ENCODE measurements around the gene ITGB2. TPM values are rescaled to one million over a fixed set of nuclear protein-coding genes. Genes with fewer than 3 reads are reported as not detected.
"Not testable (repeated sequence)": the region's sequence is repeated elsewhere in the genome, so short reads cannot be mapped to it uniquely, and the experiment has no call there.

The ITGB2 gene
- total RNA-seq, 1 experiment from 2014 or later, result not detected

DNA sequence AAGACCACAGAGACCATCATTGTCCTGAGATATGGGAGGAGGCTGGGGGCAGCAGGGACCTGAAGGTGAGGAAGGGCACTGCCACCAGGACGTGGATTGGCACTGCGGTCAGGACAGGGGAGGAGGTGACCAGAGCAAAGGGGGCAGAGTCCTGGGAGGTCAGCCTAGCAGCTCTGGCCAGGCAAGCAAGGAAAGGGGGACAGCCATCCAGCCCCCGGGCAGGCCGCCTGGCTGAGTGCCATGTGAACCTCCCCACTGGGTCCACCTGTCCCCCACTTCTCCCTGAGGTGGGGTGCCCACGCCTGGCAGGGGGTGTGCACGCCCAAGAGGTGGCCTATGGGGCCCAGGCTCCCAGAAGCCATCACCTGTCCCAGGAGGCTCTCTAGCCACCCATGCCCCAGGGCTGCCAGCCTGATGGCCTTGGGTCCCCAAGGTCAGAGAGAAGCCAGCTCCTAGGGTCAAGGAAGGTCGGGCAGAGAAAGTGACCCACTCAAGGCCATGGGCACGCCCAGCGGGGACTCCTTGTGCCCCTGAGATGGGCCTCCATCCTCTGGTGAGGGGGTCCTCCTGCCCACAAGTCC is 29.6 kb downstream of the ITGB2 start:
- no peak for DNase-seq (ENCODE audit: low spot score)
- in situ Hi-C loops (cut with HindIII; ENCODE audit: low sequenced_read_pairs), result no loop called here

DNA sequence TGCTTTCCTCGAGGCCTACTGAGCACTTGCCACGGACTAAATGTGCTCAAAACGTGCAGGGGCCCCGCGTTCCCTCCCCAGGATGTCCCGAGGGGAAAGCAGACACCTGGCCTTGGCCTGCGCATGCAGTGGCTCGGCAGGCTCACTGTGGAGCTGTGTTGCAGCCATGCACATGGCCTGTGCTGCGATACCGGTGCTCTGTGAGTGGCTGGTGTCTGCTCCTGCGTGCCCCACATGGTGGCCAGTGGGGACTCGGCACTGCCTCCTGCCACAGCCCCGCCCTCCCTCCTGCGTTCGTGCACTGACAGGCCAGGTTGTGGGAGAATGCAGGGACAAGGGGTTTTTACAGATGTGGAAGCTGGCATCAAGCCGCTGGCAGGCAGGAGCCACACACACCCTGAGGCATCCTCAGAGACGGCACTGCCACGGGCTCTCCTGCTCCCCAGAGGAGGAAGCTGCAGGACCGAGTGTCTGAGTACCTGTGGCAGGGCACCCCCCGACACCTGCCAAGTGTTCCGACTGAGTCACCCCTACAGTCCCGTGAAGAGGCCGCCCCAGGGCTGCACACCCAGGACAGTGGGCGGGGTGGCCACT is 30.3 kb downstream of the ITGB2 start:
- in situ Hi-C loops (cut with HindIII; ENCODE audit: low sequenced_read_pairs), result no loop called here
- no peak for DNase-seq (ENCODE audit: low spot score)

DNA sequence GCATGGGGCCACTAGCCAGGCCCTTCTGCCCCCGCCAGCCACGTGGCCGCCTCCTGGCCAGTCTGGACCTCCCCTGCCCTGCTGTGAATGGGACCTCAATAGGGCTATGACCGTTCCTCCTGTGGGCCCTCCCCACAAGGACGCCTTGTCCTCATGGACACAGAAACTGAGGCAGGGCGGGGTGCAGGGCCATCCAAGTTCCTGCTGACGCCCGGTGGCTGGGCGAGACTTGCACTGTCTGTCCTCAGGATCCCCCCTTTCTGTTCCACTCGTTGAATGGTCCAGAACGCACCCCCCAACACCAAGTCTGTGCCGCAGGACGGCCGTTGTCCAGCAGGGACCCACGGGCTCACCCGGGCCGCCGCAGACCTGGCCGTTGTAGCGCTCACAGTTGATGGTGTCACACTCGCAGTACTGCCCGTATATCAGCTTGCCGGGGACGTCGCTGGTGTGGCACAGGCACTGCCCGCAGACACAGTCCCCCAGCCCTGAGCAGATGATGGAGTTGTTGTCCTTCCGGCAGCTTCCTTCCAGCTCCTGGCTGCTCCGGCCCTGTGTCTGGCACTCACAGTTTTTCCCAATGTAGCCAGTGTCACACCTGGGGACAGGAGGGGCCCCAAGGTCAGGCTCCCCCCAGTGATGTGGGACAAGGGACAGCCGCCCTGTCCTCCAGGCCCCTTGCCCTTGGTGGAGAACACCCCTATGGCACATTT is 30.9 kb downstream of the ITGB2 start:
- DNase-seq (ENCODE audit: low spot score), result no peak
- in situ Hi-C loops (cut with HindIII; ENCODE audit: low sequenced_read_pairs), result no loop called here

DNA sequence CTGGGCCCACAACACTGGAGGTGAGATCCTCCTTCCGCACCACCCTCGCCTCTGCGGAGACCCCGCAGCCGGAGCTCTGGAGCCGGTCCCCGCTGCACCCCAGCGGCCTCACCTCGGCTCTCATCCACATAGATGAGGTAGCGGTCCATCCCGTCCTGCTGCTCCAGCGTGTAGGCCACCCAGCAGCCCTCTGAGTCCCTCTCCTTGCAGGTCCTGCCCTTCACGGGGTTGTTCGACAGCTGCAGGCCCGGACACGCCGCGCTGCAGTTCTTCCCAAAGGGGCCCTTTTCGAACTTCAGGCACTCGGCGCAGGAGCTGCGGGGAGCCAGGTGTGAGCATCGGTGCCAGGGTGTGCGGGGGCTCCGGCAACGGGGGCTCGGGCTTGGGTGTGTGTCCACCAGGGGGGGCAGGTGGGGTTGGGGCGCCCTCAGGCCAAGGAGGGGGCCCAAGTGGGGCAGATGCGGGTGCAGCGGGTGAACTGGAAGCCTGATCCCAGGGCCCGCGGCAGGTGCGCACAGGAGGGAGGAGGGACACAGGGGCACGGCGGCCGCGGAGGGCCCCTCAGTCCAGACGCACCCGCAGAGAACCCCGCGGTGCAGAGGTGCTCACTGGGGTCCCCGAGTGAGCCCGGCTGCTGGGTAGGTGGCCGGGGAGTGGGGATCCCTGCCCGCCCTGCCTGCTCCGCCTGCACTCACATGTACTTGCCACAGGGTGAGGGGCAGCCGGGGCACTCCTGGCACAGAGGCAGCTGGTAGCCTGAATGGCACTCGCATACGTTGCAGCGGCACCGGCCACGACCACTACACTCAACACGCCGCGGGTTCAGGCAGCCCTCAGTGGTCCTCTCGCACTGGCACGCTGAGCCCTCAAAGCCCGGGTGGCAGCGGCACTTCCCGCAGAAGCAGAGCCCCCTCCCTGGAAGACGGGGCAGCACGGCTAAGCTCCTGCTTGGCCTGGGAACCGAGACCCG is 31.8 kb downstream of the ITGB2 start:
- no peak for DNase-seq (ENCODE audit: low spot score)
- in situ Hi-C loops (cut with HindIII; ENCODE audit: low sequenced_read_pairs), result no loop called here

DNA sequence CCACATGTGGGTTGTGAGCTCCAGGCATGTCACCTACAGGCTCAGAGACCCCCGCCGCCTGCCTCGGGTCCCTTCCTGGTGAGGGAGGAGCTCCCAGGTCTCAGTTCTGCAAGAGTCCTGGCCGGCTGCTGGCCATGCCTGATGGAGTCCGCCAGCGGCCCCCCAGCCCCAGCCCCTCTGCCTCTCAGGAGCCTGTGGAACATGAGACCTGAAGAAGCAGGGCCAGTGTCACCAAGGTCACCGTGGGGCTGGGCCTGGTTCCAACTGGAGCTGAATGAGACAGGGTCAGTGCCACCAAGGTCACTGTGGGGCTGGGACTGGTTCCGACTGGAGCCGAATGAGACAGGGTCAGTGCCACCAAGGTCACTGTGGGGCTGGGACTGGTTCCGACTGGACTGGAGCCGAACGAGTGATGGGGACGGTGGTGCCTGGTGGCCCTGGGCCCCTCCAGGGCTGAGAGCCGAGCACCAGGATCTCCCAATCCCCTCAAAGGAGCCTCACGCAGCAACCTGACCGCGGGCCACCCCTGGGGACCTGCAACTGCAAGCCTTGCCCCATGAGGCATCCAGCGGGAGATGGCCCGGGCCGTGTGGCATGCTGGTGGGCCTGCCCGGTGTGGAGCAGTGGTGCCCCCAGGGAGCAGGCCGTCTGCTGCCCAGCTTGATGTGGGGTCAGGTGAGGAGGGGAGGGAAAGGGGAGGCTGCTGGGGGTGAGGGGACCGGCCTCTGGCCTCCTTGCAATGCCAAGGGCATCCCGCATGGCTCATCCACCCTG is 32.7 kb downstream of the ITGB2 start:
- in situ Hi-C loops (cut with HindIII; ENCODE audit: low sequenced_read_pairs), result no loop called here
- no peak for DNase-seq (ENCODE audit: low spot score)

DNA sequence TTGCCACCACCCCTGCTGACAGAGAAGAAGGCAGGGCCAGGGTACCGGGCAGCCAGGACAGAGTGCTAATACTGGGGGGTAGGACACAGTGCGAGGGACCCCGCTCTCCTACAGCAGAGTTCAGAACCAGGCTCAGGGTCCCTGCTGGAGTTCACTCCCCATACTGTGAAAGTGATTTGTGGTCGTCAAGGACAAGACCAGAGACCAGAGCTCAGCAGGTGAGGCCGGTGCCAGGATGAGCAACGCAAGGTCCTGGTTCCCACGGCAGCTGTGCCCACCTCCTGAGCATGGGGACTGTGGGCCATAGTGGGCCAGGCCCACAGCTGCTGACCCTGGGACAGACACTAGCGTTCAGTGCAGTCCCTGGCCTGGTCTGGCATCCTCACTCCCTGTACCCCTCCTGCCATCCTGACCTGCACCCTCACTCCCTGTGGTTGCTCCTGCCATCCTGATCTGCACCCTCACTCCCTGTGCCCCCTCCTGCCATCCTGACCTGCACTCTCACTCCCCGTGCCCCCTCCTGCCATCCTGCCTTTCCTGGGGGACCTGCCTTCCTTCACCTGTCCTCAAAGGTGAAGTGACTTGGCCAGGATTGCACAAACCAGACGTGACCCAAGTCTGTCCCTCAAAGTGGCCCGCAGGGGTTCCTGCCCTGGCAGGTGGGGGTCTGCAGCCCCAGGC is 33.4 kb downstream of the ITGB2 start:
- in situ Hi-C loops (cut with HindIII; ENCODE audit: low sequenced_read_pairs), result no loop called here

DNA sequence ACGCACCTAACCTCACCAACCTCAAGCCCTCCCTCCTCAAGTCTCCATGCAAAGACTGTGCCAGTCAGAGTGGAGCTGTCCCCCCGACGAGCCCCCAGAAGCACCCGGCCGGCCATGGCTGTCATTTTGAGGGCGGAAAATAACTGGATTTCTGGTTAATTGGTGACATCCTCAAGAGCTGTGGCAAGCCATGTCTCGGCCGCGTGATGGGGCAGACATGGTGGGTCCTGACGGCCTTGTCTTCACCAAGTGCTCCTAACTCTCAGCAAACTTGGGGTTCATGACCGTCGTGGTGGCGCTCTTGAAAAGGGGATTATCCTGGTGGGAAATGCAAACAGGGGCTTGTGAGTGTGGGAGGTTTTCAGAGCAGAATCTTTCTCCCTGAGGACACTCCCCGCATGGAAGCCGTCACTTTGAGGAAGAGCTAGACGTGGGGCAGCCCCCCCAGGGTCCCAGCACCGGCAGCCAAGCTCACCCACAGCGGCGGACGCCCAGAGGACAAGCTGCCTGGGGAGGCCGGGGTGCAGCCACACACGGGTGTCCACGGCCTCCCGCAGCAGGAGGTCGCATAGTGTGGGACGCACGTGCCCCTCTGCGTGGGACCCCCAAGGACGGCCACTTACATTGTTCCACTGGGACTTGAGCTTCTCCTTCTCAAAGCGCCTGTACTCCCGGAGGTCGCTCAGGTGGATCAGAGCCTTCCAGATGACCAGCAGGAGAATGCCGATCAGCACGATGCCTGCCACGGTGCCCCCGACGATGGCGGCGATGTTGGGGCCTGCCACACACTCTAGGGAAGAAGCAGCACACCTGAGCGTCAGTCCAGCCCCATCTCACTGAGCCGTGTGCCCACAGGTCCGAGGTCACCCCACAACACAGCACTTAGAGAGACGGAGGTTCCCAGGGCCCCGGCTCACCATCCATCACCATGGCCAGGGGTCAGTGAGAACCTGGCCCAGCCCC is 34.3 kb downstream of the ITGB2 start:
- no peak for DNase-seq (ENCODE audit: low spot score)
- in situ Hi-C loops (cut with HindIII; ENCODE audit: low sequenced_read_pairs), result no loop called here

More for the DNA sequence above, 33.4 kb downstream of the ITGB2 start:
- no peak for DNase-seq (ENCODE audit: low spot score)

DNA sequence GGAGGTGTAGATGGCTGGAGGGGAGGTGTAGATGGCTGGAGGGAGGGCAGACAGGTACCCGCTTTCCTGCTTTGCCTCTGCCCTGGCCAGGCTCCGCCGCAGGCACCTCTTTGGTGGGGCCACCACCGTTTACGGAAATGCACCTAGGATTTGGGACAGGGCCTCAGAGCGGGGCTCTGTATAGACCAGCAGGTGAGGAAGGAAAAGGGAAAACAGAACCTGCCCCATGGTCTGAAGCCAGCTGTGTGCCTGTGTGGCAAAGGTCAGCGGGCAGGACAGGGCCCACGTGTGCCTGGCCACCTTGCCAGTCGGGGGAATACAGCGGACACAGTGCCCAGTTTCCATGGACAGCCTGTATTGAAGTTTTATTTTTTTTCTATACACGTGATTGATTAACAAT is 35.1 kb downstream of the ITGB2 start:
- DNase-seq (ENCODE audit: low spot score), result no peak
- in situ Hi-C loops (cut with HindIII; ENCODE audit: low sequenced_read_pairs), result no loop called here

DNA sequence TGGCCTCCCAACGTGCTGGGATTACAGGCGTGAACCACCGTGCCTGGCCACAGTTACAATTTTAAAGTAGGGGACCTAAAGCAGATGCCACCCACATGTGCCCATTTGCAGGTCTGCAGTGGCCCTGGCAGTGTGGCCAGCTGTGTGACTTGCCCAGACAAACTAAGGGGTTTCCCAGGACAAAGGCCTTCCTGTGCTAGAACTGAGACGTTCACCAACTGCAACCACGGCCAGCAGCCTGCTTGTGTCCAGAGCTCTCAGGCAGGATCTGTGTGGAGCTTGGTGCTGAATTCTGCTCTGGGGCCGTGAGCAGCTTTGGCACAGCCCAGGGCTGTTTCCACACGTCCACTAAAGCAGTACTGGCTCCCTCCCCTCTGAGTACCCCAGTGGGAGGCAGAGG is 36.6 kb downstream of the ITGB2 start:
- no peak for DNase-seq (ENCODE audit: low spot score)
- in situ Hi-C loops (cut with HindIII; ENCODE audit: low sequenced_read_pairs), result no loop called here

DNA sequence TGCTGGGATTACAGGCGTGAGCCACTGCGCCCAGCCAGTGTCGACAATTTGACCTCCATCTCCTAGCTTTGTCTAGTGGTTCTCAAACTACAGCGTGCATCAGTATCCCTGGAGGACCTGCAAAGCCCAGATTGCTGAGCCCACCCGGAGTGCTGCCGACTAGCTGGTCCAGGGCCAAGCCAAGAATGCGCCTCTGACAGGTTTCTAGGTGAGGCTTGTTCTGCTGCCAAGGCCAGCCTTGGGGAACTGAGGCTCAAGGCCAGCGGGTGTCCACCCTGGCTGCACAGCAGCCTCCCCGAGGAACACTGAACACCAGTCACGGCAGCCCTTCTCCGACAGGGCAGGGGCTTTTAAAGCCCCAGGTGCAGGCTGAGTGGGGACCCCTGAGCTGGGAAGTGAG is 37.4 kb downstream of the ITGB2 start:
- no peak for DNase-seq (ENCODE audit: low spot score)
- in situ Hi-C loops (cut with HindIII; ENCODE audit: low sequenced_read_pairs), result no loop called here

DNA sequence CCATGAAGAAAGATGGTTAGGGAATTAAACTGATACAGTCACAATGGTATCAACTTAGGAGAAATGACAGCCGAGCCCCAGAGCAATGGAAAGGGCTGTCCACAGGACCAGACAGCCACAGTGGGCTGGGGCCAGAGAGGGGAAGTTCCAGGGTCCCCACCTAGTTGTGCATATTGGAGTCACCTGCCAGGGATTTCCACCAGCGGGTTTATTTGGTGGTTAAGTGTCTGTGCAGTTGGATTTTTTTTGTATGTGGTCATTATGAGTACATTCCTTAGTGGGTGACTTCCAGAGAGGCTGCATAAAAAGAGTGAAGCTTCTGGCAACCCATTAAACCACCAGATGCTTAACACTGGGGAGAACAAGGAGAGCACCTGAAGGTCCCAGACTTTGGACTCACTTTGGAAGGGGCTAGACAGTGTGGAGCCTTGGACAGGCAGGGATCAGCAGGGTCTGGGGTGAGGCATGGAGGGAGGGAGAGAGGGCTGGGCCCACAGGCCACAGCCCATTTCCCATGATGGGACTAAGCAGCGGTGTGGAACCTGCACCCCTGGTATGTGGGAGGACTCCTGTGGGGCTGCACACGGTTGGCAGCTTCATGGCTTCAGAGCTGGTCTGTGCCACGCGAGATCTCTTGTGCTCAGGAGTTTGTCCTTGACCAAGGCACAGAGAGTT is 39.4 kb downstream of the ITGB2 start:
- in situ Hi-C loops (cut with HindIII; ENCODE audit: low sequenced_read_pairs), result no loop called here
- no peak for DNase-seq (ENCODE audit: low spot score)

DNA sequence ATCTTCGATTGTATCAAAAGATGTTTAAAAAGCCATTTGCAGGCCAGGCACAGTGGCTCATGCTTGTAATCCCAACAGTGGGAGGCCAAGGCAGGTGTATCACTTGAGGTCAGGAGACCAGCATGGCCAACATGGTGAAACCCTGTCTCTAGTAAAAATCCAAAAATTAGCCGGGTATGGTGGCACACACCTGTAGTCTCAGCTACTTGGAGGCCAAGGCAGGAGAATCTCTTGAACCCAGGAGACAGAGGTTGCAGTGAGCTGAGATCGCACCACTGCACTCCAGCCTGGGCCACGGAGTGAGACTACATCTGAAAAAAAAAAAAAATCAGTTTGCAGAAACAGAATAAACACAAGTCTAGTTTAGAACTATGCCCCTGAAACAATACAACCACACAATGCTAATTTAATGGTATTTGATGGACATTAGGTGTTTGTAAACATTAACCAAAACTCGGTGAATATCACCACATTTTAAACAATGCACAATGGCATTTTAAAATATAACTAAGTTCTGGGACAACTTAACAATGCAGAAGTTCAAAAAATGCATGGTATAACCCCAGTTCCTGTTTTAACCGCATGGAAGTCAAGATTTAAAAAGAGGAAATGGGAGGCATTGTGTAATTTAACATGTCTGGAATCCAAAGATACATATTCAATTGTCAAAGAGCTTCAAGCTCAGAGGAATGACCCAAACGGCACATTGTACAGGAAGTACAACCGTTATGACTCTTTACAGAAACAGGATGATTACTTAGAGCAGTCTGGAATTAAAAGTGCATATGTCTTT is 40.1 kb downstream of the ITGB2 start:
- DNase-seq (ENCODE audit: low spot score), result no peak
- in situ Hi-C loops (cut with HindIII; ENCODE audit: low sequenced_read_pairs), result no loop called here

DNA sequence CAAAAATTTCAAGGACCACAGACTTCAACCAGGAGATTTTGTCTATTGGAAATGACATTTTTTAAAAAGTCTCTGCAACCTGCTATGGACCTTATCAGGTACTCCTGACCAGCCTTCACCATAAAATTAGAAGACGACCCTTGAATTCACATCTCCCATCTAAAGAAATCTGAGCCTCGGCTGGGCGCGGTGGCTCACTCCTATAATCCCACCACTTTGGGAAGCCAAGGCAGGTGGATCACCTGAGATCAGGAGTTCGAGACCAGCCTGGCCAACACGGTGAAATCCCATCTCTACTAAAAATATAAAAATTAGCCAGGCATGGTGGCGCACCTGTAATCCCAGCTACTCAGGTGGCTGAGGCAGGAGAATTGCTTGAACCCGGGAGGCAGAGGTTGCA is 41.5 kb downstream of the ITGB2 start:
- DNase-seq (ENCODE audit: low spot score); in situ Hi-C loops (cut with HindIII; ENCODE audit: low sequenced_read_pairs): not testable (repeated sequence)

DNA sequence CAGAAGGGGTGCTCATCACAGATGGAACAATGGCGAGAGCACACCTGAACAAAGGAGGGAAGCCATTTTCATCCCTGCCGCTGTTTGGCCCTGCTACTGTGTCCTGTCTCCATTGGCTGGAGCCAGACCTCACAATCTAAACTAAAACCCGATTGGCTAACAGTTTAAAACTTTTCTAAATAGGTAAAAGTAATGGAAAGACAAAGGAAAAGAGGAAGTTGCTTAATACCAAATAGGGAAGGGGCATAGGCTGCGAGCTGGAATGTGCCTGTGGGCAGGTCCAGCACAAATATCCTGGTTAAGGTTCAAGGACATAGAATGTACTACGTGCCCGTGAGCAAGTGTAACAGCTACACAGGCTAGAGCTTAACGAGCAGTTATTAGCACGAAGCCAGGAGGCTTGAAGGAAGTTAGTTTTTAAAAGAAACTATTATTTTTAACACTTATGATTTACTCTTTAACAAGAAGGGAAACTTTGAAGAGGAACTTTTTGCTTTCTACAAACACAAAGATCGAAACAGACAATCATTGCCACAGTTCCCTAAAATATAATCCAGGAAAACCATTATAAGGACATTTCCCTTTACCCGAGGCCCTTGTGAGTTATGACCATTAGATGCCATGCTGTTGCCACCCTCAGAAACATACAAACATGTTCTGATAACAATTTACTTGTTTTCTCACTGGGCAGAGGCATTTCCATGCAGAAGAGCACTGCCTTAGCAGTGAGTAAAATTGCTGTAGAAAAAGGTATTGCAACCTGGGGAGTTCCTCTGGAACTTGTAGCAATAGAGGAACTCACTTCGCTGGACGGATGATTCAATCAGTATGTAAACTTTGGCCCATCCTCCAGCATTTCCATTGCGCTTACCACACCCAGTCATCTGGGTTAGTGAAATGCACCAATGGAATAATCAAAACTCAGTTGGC is 42.4 kb downstream of the ITGB2 start:
- in situ Hi-C loops (cut with HindIII; ENCODE audit: low sequenced_read_pairs), result no loop called here

More for the DNA sequence above, 42.4 kb downstream of the ITGB2 start:
- DNase-seq (ENCODE audit: low spot score), result no peak

Data from G401 (cell line).